Cerebellar cortex (tissue), 1 donor: Measurements from ENCODE around the gene MACROD2.

Experiments
- DNase-seq: peaks from one replicate; pipeline ENCODE4 v3.0.0-alpha.2; 2015; ENCODE audit warnings: low spot score

Gene MACROD2

DNA sequence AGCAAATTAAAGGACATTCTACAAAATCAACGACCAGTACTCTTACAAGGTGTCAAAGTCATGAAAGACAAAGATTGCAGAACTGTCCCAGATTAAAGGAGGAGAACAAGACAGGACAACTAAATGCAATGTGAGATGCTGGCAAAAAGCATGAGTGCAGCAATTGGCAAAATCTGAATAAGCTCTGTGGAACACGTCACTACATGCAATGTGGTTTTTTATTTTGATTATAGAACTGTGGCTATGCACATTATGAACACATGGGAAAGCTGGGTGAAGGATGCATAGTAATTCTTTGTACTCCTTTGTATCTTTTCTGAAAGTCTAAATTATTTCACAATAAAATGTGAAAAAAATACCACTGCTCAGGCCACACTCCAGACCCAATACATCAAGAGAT is 2068.6 kb downstream of the MACROD2 start:
- DNase-seq, result no peak

DNA sequence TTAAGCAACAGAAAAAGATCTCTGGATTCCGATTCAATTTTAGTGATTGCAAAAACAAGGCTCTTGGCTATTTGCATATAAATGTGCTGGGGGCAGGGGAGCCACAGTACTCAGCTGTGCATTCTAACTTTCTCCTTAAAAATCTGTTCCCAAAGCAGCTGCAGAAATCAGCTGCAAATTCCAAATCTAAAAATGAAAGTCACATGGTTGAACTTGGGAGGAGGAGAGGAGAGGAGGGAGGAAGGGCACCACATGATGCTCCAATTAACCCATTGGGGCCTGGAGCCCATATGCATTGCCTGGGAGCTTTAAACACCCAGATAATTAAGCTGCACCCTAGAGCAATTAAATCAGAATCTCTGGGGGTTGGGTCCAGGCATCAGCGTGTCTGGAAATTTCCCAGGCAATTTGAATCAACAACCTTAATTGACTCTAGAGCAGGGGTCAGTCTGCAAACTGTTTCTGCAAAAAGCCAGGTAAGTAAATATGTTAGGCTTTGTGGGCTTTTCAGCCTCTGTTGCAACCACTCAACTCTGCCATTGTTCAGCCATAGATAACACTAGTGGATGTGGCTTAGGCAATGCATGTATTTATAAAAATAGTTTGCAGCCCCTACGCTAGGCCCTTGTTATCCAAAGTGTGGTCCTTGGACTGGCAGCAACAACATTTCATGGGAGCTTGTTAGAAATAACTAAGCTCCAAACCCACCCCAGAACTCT is 2069.8 kb downstream of the MACROD2 start:
- DNase-seq, result no peak

DNA sequence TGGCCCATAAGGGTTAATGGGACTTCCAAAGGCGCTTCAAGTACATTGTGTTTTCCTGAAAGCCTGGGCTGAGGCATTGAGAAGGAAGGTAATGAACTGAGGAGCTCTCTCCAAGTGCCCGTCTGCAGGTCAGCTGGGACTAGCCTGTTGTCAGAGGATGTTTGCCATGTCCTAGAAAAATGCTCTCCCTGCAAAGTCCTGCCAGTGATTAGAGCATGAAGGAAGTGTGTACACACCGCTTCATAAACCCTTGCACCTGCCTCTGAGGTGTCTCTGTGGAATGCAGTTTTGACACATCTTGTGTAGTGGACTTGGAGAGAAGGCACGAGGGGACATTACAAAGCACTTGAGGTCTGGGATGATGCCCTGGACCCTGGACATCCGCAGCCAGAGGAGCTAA is 2071.3 kb downstream of the MACROD2 start:
- DNase-seq, result peak; percentile 55

DNA sequence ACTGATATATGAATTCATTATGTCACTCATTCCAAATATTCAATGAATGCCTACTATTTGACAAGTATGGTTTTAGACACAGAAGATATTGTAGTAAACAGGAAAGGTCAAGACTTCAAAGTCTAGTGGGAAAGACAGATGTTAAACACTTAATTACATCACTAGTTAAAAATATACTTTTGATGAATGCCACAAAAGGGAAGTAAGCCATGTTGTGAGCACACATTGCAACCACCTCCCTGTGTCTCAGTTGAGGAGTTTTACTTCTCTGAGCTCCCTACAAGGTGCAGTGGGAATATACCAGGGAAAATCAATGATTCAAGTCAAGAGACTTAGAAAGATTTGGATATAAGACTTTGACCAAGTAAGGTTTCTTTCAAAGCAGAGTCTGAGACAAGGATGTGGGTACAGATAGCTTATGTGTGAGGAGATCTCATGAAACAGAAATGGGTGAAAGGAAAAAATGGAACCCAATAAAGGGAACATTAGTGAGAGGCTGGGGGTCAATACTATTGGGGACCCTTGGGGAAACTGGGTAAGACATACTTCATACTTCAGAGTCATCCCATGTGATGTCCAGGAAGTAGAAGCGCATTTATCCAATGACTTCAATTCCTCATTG is 2074.2 kb downstream of the MACROD2 start:
- no peak for DNase-seq

DNA sequence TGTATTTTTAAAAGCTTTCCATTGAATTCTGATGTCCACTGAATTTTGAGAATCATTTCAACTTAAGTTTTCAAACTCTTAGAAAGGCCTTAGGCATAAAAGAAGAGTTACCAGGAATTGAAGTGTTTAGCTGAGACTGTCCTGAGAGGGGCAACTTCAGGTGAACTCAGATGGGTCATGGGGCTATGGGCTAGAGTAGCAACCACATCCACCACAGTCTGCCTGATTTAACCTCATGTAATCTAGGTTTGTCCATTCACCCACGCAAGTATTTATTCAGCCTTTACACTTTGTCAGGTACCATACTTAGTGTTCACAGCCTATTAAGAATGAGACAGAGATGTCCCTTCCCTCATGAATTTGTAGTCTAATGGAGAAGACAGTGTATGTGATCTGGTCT is 2076.9 kb downstream of the MACROD2 start:
- no peak for DNase-seq

DNA sequence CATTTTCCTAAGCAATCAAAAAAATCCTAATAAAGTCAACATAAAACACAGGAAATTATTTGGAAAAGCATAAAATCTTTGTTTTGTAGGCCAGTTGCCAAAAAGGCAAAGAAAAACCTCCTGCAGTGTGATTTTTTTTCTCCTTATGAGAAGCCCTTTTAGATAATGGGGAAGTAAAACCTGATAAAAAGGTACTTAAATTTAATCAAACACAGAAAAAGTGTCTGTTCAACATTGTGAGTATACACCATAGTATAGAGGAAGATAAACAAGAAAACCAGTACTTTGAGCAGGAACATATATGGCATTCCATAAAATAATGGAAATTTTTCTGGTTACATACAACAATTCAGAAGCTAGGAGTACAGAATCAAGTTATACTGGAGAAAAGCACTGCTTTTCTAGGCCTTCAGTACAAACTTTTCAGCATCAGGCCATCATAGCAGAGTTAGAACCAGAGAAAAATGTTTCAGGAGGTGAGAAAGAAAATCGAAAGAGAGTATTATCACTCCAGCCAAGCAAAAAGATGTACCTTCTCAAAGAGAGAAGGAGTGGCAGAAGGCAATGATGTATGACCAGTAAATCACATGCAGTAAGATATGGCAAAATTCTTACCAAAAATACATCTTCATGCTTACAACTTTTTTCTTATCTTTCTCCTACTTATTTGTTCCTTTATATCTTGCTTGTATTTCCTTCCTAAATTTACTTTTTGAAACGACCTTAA is 2083.0 kb downstream of the MACROD2 start:
- DNase-seq, result no peak

DNA sequence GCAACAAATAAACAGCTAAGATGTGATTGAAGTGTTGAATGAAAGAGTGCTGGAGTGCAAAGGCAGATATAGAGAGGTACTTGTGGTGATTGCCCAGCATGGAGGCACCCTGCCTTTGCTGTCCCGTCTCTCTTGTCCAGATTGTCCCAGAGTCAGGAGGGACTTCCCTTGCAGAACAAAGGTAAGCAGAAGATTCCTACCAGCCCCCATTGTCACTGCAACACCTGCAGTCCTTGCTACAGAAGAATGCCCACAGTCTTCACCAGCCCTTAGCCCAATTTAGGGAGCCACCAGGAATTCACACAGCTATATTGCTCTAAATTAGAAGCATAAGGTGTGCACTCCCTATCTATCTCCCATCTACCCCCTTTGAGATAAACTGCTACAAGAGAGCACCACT is 2086.1 kb downstream of the MACROD2 start:
- DNase-seq, result no peak

DNA sequence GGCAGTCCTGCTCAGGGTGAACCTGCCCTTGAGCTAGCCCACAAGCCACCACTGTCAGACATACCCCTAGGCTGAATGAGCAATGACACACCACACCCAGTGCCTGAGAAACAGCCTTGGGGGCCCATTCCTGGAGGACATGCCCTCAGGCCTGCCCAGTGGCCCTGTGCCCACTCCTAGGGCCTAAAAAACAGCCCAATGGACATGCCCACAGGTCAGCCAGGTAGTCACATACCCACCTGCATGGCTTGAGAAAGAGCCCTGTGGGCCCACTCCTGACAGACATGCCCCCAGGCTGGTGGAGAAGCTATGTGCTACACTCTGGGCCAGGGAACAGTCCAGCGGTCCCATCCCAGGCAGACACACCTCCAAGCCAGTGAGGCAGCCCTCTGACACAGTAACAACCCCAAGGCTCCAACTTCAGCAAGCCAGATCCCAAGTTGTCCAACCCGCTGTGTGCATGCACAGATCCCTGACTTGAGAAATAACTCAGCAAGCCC is 2086.8 kb downstream of the MACROD2 start:
- DNase-seq, result no peak

DNA sequence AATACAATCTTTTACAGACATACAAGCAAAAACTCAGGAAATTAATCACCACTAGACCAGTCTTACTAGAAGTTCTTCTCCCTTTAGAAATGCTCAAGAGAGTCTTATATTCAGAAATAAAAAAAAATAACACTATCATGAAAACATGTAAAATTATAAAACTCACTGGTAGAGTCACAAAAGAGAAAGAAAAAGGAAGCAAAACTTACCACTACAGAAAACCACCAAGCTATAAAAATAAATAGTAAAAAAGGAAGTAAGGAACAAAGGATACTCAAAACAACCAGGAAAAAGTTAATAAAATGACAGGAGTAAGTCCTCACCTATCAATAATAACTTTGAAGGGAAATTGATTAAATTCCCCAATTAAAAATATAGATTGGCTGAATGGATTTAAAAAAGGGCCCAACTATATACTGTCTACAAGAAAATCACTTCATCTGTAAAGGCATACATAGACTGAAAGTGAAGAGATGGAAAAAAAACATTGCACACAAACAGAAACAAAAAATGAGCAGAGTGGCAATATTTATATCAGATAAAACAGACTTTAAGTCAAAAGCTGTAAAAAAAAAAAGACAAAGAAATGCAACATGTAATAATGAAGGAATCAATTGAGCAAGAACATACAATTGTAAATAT is 2088.4 kb downstream of the MACROD2 start:
- no peak for DNase-seq

DNA sequence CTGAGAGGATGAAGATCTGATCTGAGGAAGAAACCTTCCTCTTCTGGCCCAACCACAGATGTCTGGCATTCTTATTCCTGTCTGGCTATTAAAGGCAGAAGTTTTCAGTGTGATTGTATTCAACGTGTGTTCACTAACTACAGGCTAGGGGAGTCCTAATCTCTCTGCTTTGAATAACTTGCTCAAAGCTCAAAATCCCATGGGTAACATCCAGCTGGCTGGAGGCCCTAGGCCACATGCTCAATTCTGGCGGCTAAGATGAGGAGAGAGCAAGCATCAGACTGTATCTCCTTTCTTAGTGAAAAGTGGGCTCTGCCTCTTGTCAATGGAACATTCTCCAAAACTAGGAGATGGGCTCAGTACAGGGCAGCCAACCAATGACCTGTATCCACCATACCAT is 2099.9 kb downstream of the MACROD2 start:
- DNase-seq, result no peak

DNA sequence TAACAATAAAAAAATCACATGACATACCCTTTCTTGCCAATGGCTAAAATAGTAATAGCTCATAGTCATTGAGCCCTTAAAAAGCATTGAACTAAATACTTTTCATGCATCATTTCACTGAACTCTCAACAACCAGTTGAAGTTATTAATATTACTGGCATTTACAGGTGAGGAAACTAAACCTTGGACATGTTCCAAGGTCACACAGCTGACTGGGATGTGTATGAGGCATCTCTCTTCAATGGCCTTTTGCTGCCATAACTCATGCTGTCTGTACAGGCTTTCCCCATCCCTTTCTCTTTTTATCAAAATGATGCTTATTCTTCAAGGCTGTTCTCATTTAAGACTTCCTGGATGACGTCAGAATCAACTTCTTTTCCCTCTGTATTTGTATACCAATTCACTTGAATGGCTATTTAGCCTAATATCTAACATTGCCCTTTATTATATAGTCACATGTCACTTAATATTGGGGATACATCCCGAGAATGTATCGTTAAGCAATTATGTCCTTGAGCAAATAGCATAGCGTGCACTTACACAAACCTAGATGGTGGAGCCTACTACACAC is 2101.5 kb downstream of the MACROD2 start:
- DNase-seq, result no peak

DNA sequence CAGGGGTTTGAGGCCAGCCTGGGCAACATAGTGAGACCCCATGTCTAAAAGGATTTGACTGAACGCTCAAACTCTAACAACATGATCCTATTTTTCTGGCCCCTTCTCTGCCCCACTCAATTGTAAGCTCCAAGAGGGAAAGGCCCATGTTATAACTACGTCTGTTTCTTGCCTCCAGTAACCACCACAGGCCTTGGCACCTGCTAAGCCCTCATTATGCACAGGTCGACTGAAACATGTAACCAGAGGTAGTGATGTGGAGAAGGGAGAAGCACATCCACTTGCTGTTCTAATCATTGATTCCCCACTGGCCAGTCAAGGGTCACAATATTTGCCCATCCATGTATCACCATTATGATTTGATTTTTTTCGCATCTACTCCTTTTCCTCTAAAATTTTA is 2102.5 kb downstream of the MACROD2 start:
- no peak for DNase-seq

DNA sequence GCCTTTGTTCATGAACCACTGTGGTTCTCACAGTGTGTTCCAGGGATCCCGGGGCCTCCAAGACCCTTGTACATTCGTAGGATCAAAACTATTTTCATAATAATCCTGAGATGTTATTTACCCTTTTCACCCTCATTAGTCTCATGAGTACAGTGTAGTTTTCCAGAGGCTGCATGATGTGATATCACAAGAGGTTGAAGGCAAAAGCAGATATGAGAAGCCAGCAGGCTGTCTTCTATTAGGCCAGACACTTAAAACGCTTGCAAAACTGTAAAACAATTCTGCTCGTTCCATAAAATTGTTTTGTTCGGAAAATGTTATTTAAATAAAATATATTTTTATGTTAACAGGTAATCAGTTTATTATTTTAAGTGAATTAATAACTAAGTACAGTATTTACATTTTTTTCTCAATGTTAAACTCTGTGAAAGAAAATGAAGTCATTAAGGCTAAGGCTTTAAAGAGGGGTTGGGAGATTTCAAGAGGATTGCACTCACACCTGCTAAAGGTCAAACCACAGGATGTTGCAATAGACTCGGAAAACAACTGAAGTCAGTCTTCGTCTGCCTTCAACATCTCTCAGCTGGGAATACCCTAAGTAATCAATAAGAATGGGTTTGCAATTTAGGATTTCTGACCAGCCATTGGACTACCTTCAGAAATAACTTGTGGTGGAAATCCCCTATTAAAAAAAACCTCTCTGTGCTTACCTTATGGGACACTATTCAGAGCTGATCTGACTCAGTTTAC is 2103.7 kb downstream of the MACROD2 start:
- DNase-seq, result no peak

DNA sequence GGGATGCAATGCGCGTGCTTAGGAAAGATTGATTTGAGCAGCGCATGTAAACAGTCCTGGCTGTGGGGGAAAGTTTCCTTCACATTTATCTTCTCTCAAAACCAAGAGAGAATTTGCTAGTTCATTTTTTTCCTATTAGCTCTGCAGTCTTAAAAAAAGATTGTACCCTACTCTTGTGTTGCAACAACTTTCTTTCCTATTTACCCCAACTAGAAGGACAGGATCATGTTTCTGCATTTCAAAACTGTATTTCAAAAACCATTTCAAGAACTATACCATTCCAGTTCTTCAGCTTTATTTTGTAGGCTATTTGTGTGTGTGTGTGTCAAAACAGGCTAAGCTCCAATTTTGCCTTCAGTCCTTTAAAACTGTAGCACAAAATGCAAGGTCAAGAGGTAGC is 2104.8 kb downstream of the MACROD2 start:
- no peak for DNase-seq

DNA sequence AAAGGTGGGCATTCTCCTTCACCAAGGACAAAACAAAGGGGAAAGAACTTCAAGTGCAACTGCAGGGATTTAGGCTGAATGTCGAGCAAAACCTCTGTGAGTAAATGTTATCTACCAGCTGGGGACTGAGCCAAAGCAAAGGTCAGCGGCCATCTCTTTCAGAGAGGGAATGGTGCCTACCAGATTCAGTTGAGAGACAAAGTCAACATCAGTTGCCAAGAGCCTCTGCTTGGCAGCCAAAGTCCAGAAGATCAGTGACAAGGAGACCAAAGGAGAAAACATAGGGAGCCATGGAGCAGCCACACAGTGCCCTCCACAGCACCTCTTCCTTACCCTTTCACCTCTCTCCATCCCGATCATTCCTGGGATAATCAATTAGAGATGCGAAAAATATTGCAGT is 2105.5 kb downstream of the MACROD2 start:
- DNase-seq, result no peak
